ENCODE measurements around the gene TRAPPC3L.
"Not testable (repeated sequence)": the region's sequence is repeated elsewhere in the genome, so short reads cannot be mapped to it uniquely, and the experiment has no call there.

Gene TRAPPC3L

GRCh38 chr6:116512734-116513133, 32.8 kb downstream of the TRAPPC3L start:
- DNase-seq = no peak

- DNase-seq = no peak
These were observed 33.3 kb downstream of the TRAPPC3L start for GRCh38 chr6:116512111-116512559.

GRCh38 chr6:116511424-116512110, 33.9 kb downstream of the TRAPPC3L start, which contains the start of gene CALHM5:
Gene CALHM5 (plus strand): TSS chr6:116511639. CDS start chr6:116511697, 58 bp downstream.
- no peak for DNase-seq

- DNase-seq = no peak
These were observed 37.0 kb downstream of the TRAPPC3L start for GRCh38 chr6:116508527-116508926.

GRCh38 chr6:116507324-116507723, 38.2 kb downstream of the TRAPPC3L start:
- DNase-seq = no peak

GRCh38 chr6:116500969-116501433, 44.5 kb downstream of the TRAPPC3L start:
- no peak for DNase-seq

- no peak for DNase-seq
These were observed 48.3 kb downstream of the TRAPPC3L start for GRCh38 chr6:116497113-116497676.

GRCh38 chr6:116495161-116495560, 50.3 kb downstream of the TRAPPC3L start:
- DNase-seq = not testable (repeated sequence)

GRCh38 chr6:116492331-116493067, 53.0 kb downstream of the TRAPPC3L start:
- no peak for DNase-seq

- DNase-seq = no peak
These were observed 53.7 kb downstream of the TRAPPC3L start for GRCh38 chr6:116491610-116492330.

- DNase-seq = no peak
These were observed 59.8 kb downstream of the TRAPPC3L start for GRCh38 chr6:116485559-116486184.

- DNase-seq = no peak
These were observed 61.9 kb downstream of the TRAPPC3L start for GRCh38 chr6:116483616-116484015.

- no peak for DNase-seq
These were observed 62.7 kb downstream of the TRAPPC3L start for GRCh38 chr6:116482780-116483179.

- peak; percentile 17 for DNase-seq
These were observed 69.3 kb downstream of the TRAPPC3L start for GRCh38 chr6:116476002-116476678.

GRCh38 chr6:116475141-116475540, 70.3 kb downstream of the TRAPPC3L start:
- no peak for DNase-seq

- no peak for DNase-seq
These were observed 72.8 kb downstream of the TRAPPC3L start for GRCh38 chr6:116472706-116473105.

GRCh38 chr6:116471531-116471930, 74.0 kb downstream of the TRAPPC3L start:
- no peak for DNase-seq

GRCh38 chr6:116468293-116468692, 77.2 kb downstream of the TRAPPC3L start:
- no peak for DNase-seq

- no peak for DNase-seq
These were observed 78.0 kb downstream of the TRAPPC3L start for GRCh38 chr6:116467514-116467913.

GRCh38 chr6:116467096-116467495, 78.4 kb downstream of the TRAPPC3L start:
- DNase-seq = no peak

- no peak for DNase-seq
These were observed 80.2 kb downstream of the TRAPPC3L start for GRCh38 chr6:116465246-116465645.

- DNase-seq = no peak
These were observed 82.2 kb downstream of the TRAPPC3L start for GRCh38 chr6:116463301-116463700.
